Ovary (tissue), 3 donors: Measurements from ENCODE around the gene METTL26.

Experiments
- EP300 ChIP-seq: sonication (generic); formaldehyde crosslinking; IDR thresholded peaks from one replicate; pipeline ENCODE4 v1.6.1; 2017; ENCODE audit warnings: antibody characterized with exemption
- POLR2A ChIP-seq: fragments of 450-650 bp; IDR thresholded peaks from one replicate; pipeline ENCODE4 v1.6.1; 2017; ENCODE audit warnings: antibody characterized with exemption, mild to moderate bottlenecking, moderate library complexity
- TF ChIP-seq, protein P1 (sequence below), 3 donors: fragments of 450-650 bp in 2 of 3; fragments of 200-600 bp in 1 of 3; IDR thresholded peaks; one replicate each; pipeline versions ENCODE4 v1.5.1 to v1.8.0; 2016 to 2022; ENCODE audit warnings: antibody characterized with exemption in 3 of 3, mild to moderate bottlenecking in 1 of 3
- donor health status: DM: no; HTN: no; CAD: no.

DNA sequence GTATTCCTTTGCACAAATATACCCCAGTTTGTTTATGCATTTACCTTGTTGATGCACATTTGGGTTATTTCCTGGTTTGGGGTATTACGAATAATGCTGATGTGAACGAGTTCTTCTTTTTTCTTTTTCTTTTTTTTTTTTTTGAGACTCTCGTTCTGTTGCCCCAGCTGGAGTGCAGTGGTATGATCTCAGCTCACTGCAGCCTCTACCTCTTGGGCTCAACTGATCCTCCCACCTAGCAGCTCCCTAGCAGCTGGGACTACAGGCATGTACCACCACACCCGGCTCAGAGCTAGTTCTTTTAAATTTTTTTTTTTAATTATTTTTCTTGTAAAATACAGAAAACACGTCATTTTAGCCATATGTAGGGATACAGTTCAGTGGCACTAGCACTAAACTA lies 32.2 kb downstream of the METTL26 start:
- TF ChIP-seq POLR2A, result no peak
- no peak for TF ChIP-seq EP300
- TF ChIP-seq, protein P1, sequence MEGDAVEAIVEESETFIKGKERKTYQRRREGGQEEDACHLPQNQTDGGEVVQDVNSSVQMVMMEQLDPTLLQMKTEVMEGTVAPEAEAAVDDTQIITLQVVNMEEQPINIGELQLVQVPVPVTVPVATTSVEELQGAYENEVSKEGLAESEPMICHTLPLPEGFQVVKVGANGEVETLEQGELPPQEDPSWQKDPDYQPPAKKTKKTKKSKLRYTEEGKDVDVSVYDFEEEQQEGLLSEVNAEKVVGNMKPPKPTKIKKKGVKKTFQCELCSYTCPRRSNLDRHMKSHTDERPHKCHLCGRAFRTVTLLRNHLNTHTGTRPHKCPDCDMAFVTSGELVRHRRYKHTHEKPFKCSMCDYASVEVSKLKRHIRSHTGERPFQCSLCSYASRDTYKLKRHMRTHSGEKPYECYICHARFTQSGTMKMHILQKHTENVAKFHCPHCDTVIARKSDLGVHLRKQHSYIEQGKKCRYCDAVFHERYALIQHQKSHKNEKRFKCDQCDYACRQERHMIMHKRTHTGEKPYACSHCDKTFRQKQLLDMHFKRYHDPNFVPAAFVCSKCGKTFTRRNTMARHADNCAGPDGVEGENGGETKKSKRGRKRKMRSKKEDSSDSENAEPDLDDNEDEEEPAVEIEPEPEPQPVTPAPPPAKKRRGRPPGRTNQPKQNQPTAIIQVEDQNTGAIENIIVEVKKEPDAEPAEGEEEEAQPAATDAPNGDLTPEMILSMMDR (IDR thresholded peaks at IDR 0.05), result no peak
